LNCAP (cell line): ENCODE data around the gene ARVCF.
A peak's percentile ranks its signal among the peaks of the same experiment; 100 is the strongest.

ENCODE experiments used
- CTCF ChIP-seq: fragments of 450-650 bp; IDR thresholded peaks from 2 replicates; pipeline ENCODE4 v1.5.1; 2017; ENCODE audit warnings: mild to moderate bottlenecking

ARVCF gene

DNA sequence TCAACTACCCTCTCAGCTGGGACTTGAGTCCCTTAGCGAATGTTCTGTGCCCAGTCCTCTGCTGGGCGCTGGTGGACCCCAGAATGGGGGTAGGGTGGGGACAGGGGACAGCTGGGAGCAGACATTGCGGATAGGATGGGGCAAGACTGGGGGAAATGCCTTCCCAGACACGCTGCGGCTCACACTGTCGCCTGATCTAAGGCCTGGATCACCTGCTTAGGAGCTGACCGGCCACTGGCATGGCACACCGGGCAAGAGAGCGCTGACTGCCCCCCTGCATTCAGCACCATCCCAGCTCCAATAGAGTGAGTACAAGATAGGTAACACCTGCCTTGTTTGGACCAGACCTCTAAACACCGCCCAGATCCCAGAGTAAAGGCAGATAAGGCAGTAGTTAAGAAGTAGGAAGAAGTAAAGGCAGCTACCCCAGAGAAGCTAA, 1.4 kb downstream of the ARVCF start:
- no peak for TF ChIP-seq CTCF

GRCh38 chr22:20014526-20015186, 2.0 kb downstream of the ARVCF start:
- no peak for TF ChIP-seq CTCF

DNA sequence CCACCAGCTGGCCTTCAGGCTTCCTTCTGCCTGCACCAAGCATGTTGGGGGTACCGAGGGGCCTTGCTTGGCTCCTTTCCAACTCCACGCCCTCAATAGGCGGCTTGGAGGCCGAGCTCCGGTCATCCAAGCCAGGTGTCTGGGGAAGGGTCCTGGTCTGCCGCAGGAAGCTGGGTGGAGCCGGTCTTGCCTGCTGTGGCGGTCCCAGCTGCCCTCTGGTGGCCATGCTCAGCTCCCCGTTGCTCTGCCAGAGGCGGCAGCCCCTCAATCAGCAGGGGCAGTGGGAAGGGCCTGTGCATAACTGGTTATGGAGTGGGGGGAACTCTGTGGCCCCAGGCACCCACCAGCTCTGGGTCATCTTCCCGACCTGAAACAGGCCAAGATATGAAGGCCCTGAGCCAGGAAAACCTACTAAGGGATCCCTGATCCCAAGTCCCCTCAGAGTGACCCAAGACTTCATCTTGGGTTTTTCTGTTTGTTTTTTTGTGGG, 3.2 kb downstream of the ARVCF start:
- peak; percentile 35; the same call in 1 of the 2 replicates for TF ChIP-seq CTCF

DNA sequence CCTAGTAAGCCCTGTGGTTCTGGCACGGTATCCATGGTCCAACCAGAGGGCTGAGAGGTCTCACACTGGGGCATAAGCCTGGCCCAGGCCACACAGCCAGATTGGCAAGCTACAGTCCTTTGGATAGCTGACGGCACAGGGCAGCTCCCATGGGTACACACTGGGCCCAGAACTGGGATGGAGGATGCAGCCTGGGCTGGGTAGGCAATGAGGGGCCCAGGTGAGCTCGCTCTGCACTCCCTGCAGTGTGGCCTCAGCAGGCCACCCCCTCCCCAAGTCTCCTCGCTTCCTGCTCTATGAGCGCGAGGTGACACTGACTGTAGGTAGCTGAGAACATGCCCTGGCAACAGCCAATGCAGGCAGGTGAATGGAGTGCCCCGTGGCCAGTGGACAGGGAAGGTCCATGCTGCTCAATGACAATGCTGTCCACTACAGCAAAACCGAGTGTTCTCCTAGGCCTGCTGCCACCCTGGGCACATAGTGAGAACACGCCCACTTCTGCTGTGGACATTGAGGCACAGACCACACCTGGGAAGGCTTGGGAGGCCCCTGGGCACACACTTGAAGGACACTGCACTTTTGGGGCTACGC, 3.8 kb downstream of the ARVCF start:
- no peak for TF ChIP-seq CTCF

DNA sequence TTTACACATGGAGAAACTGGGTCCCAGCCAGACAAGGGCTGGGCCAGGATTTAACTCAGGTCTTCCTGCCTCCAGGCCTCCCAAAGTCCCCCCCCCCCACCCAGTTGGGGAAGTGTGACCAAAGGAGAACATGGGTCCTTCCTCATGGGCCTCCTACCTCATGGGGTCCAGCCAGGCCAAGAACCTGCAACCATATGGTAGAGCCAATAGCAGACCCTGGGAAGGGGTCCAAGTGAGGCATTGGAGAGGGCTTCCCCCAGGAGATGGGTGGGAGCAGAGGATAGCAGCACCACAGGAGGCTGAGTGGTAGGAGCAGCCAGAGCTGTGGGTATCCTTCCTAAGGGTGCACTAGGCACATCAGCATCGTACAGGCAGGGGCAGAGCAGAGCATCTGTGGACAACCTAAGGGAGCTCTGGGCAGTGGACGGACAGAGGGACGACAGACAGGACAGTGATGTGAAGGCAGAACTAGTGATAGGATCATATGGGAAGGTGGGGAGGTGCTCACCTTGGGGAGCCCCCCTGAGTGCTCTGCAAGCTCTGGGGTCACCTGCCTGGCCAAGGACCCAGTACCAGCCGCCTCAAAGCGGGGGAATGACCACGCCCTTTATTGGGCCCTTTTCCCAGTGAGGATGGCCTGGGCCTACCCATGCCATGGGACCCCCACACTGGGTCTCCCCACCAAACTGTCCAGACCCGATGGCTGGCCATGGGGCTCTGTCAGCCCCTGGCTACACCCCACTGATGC, 4.5 kb downstream of the ARVCF start:
- no peak for TF ChIP-seq CTCF

DNA sequence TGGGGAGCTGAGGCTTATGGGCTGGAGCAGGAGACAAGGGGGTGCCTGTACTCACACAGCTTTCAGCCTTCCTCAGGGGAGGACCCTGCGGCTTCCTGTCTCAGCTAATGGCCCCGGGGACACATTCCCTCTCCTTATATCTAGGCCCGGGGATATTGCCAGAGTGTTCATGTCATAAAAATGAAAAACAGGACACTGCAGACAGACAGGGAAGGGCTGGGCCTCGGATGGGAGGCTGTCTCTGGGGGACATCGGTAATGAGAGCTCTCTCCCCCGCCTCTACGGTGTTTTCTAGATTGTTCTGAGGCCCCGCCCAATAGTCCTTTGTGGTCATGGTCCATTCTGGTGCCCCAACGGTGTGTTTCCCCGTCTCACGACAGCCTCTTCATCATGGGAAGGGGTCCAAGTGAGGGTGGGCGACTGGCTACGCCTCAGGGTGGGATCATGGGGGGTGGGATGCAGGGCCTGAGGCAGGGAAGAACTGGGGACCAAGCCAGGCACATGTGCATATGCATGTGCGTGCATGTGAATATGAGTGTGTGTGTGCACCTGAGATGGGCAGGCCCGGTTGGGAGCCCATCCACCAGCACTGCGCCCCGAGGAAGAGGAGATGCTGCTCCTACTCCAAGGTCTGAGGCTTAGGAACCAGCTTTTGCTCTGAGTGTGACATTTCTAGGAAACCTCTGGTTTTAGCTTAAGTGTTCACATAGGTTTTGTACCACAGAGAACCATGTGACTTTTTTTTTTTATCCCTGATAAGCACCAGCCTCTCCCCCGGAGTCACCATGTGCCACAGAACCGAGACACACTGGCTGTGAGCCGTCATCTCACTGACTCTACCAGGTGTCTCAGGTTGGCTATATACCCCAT, 5.3 kb downstream of the ARVCF start:
- TF ChIP-seq CTCF, result no peak
